Kidney epithelial cell (primary cell): Measurements from ENCODE around the gene TYW1. TPM values are rescaled to one million over a fixed set of nuclear protein-coding genes. Genes with fewer than 3 reads are reported as not detected.
A peak's percentile ranks its signal among the peaks of the same experiment; 100 is the strongest.
"Not testable (repeated sequence)": the region's sequence is repeated elsewhere in the genome, so short reads cannot be mapped to it uniquely, and the experiment has no call there.

Experiments used
- DNase-seq: peaks from one replicate; pipeline ENCODE4 v3.0.0-alpha.2; 2010; ENCODE audit warnings: low read depth
- H3K27me3 ChIP-seq: 2 replicates; pipeline ENCODE4 v1.6.0; 2011; ENCODE audit warnings: low read length; ENCODE audit not compliant: control insufficient read depth, insufficient read depth
- H3K36me3 ChIP-seq: 2 replicates; pipeline ENCODE4 v1.5.1; 2011; ENCODE audit warnings: low read length; ENCODE audit not compliant: control insufficient read depth, insufficient read depth
- H3K4me3 ChIP-seq: 2 replicates; pipeline ENCODE4 v1.5.1; 2011; ENCODE audit warnings: low read depth, mild to moderate bottlenecking, control low read depth, low read length
- CTCF ChIP-seq: IDR thresholded peaks from 2 replicates; pipeline ENCODE4 v1.5.1; 2011; ENCODE audit warnings: mild to moderate bottlenecking, moderate library complexity, low read length, control low read depth, inconsistent platforms; ENCODE audit not compliant: insufficient read depth, poor library complexity, severe bottlenecking
- total RNA-seq: library from RNA; depleted of rRNA; stranded (reverse); fragments of >200 nt; gene quantifications from 2 replicates; pipeline ENCODE4 v1.2.3, GENCODE V29; 2015

The TYW1 gene
- total RNA-seq, 1 donor from 2014 or later, result 19.0 TPM

- H3K4me3 ChIP-seq, H3K36me3 ChIP-seq, H3K27me3 ChIP-seq, DNase-seq: not testable (repeated sequence)
- TF ChIP-seq CTCF, result peak; percentile 22
Measured at GRCh38 chr7:67040832-67041231, 44.2 kb downstream of the TYW1 start.

GRCh38 chr7:67042781-67043558, 46.3 kb downstream of the TYW1 start:
- not testable (repeated sequence) for H3K36me3 ChIP-seq, H3K27me3 ChIP-seq, H3K4me3 ChIP-seq, DNase-seq

- DNase-seq, H3K27me3 ChIP-seq, H3K36me3 ChIP-seq, H3K4me3 ChIP-seq: not testable (repeated sequence)
Measured at GRCh38 chr7:67043559-67043930, 46.9 kb downstream of the TYW1 start.

GRCh38 chr7:67045496-67045995, 48.9 kb downstream of the TYW1 start:
- DNase-seq, result no peak
- H3K27me3 ChIP-seq, result no peaks in the 10 kb centered on the region
- TF ChIP-seq CTCF, result no peak
- H3K4me3 ChIP-seq, result no peak overlapping the region
- no peaks in the 10 kb centered on the region for H3K36me3 ChIP-seq

GRCh38 chr7:67046819-67047218, 50.2 kb downstream of the TYW1 start:
- not testable (repeated sequence) for H3K36me3 ChIP-seq, DNase-seq, H3K27me3 ChIP-seq, H3K4me3 ChIP-seq

- H3K4me3 ChIP-seq, DNase-seq, H3K36me3 ChIP-seq: not testable (repeated sequence)
Measured at GRCh38 chr7:67049908-67050307, 53.3 kb downstream of the TYW1 start.

GRCh38 chr7:67052161-67052560, 55.5 kb downstream of the TYW1 start:
- not testable (repeated sequence) for H3K36me3 ChIP-seq, H3K27me3 ChIP-seq, DNase-seq, H3K4me3 ChIP-seq

More at GRCh38 chr7:67049908-67050307, 53.3 kb downstream of the TYW1 start:
- not testable (repeated sequence) for H3K27me3 ChIP-seq

GRCh38 chr7:67056683-67057082, 60.0 kb downstream of the TYW1 start:
- H3K36me3 ChIP-seq, result no peaks in the 10 kb centered on the region
- no peak for TF ChIP-seq CTCF
- H3K27me3 ChIP-seq, result no peaks in the 10 kb centered on the region
- no peak overlapping the region for H3K4me3 ChIP-seq
- DNase-seq, result no peak

- DNase-seq, H3K27me3 ChIP-seq, H3K36me3 ChIP-seq, H3K4me3 ChIP-seq: not testable (repeated sequence)
Measured at GRCh38 chr7:67061321-67061720, 64.7 kb downstream of the TYW1 start.

- not testable (repeated sequence) for DNase-seq, H3K36me3 ChIP-seq
Measured at GRCh38 chr7:67062802-67063201, 66.2 kb downstream of the TYW1 start.

GRCh38 chr7:67066950-67067622, 70.5 kb downstream of the TYW1 start:
- DNase-seq, H3K27me3 ChIP-seq, H3K4me3 ChIP-seq, H3K36me3 ChIP-seq: not testable (repeated sequence)

More at GRCh38 chr7:67062802-67063201, 66.2 kb downstream of the TYW1 start:
- H3K4me3 ChIP-seq, H3K27me3 ChIP-seq: not testable (repeated sequence)
